ENCODE data around the gene GARRE1. TPM values are rescaled to one million over a fixed set of nuclear protein-coding genes. Genes with fewer than 3 reads are reported as not detected.
A peak's percentile ranks its signal among the peaks of the same experiment; 100 is the strongest.

GARRE1 gene
- polyA plus RNA-seq, 1 experiment: 18.7 TPM

DNA sequence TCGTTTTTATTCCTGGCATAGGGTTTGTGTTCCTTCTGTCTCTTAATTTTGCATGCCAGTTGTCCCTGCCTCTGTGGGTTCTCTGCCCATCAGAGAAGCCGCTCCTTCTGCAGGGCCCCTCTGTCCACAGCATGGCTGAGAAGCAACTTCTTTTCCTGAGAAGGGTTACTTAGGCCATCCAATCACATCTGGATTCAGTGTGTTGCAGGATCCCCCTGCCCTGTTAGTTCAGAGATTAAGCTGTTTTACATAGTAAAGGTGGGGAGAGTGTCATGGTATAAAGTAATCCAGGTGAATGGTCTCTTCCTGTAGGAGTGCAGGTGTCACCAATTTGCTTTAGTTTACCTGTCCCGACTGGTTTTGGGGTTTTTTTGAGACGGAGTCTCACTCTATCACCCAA, 22.9 kb upstream of the GARRE1 start:
- no peak for DNase-seq (ENCODE audit: low read depth)
- TF ChIP-seq, protein P1, sequence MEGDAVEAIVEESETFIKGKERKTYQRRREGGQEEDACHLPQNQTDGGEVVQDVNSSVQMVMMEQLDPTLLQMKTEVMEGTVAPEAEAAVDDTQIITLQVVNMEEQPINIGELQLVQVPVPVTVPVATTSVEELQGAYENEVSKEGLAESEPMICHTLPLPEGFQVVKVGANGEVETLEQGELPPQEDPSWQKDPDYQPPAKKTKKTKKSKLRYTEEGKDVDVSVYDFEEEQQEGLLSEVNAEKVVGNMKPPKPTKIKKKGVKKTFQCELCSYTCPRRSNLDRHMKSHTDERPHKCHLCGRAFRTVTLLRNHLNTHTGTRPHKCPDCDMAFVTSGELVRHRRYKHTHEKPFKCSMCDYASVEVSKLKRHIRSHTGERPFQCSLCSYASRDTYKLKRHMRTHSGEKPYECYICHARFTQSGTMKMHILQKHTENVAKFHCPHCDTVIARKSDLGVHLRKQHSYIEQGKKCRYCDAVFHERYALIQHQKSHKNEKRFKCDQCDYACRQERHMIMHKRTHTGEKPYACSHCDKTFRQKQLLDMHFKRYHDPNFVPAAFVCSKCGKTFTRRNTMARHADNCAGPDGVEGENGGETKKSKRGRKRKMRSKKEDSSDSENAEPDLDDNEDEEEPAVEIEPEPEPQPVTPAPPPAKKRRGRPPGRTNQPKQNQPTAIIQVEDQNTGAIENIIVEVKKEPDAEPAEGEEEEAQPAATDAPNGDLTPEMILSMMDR (IDR thresholded peaks at IDR 0.05; ENCODE audit: insufficient read depth, low read depth, low read length): no peak
- Histone ChIP-seq H3K4me3 (ENCODE audit: low read depth, low read length) (no peak overlapping the region), H3K27me3 (ENCODE audit: control insufficient read depth, insufficient read depth, low read length) (no peaks in the 10 kb centered on the region), H3K36me3 (ENCODE audit: control insufficient read depth, insufficient read depth, low read length) (peaks cover 9% of the 10 kb centered on the region)
- ChIA-PET POLR2A (no interaction called here), CTCF (interaction anchor here (0.6 to 1.1 kb wide), 2 partner anchors 11 to 105 kb away, joined by 3 to 4 read pairs; no protein-coding TSS in a partner anchor)

DNA sequence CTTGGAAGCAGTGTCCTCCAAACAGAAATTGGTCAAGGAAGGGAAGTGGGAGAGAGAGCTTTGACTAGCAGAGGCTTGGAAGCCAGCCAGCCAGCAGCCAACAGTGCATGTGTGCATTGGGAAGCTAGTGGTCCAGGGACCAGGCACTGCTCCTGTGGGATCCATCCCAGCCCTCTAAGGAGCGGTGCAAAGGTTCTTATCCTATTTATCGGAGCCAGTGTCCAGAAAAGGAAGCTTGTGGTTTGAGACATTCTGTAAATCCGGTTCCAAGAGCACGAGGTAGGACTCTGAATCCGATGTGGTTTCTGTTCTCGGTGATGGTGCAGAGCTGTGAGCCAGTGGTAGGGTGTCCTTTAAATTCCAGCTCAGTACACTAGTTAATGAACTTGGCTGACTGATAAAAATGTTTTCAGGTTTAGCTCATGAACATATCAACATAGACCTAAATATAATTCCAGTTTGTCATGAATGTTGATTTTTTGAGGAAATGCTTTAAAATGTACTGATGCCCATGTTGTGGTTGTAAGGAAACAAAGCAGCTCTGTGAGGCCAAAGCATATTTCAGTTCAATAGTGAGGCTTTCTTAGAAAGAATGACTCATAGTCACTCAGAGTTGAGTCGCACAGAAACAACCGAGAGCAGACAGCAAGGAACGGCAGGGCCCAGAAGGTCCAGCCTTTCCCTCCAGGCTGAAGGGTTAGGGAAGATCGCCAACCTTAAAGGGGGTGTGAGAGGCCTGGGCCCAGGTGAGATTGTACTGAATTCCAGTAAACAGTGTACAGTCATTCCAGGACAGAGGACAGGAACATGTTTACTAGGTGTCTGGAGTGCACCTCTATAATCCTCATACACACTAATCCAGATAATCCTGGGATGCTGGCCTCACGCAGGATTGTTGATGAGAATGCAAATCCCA, 21.5 kb upstream of the GARRE1 start:
- H3K4me3 ChIP-seq (ENCODE audit: low read depth, low read length): no peak overlapping the region
- POLR2A ChIA-PET: interaction anchor here (0.5 to 0.6 kb wide), 2 partner anchors 13 to 252 kb away, joined by 3 to 4 read pairs; no protein-coding TSS in a partner anchor
- CTCF ChIA-PET: interaction anchor here (0.6 to 1.2 kb wide), 4 partner anchors 13 to 113 kb away, joined by 3 to 8 read pairs (median 4); no protein-coding TSS in a partner anchor
- H3K27me3 ChIP-seq (ENCODE audit: control insufficient read depth, insufficient read depth, low read length): no peaks in the 10 kb centered on the region
- TF ChIP-seq, protein P1 (IDR thresholded peaks at IDR 0.05; ENCODE audit: insufficient read depth, low read depth, low read length): no peak
- peak; percentile 89 for DNase-seq (ENCODE audit: low read depth)
- peaks cover 9% of the 10 kb centered on the region for H3K36me3 ChIP-seq (ENCODE audit: control insufficient read depth, insufficient read depth, low read length)

DNA sequence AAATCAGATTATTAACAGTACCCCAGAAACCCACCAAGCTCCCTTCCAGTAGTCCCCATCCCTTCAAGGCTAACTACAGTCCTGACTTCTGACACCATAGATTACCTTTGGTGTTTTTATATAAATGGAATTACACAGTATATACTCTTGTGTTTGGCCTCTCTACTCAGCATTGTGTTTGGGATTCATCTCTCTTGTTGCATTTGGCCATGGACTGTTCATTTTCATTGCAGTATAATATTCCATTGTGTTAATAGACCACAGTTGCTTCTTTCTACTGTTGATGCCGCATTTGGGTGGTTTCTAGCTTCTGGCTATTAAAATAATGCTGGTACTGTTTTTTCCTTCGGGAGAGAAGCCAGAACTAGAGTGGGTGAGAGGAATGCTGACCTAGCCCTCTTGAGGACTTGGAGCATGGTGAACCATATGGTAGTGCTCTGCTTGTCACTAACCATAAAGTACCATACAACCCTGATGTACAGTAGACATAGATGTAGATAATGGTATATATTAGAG, 18.9 kb upstream of the GARRE1 start:
- peaks cover 4% of the 10 kb centered on the region for H3K36me3 ChIP-seq (ENCODE audit: control insufficient read depth, insufficient read depth, low read length)
- TF ChIP-seq, protein P1 (IDR thresholded peaks at IDR 0.05; ENCODE audit: insufficient read depth, low read depth, low read length): no peak
- no peak for DNase-seq (ENCODE audit: low read depth)
- no peak overlapping the region for H3K4me3 ChIP-seq (ENCODE audit: low read depth, low read length)
- no peaks in the 10 kb centered on the region for H3K27me3 ChIP-seq (ENCODE audit: control insufficient read depth, insufficient read depth, low read length)
- ChIA-PET POLR2A (no interaction called here), CTCF (interaction anchor here (1.0 to 1.8 kb wide), 4 partner anchors 13 to 101 kb away, joined by 3 to 4 read pairs (median 4); no protein-coding TSS in a partner anchor)

DNA sequence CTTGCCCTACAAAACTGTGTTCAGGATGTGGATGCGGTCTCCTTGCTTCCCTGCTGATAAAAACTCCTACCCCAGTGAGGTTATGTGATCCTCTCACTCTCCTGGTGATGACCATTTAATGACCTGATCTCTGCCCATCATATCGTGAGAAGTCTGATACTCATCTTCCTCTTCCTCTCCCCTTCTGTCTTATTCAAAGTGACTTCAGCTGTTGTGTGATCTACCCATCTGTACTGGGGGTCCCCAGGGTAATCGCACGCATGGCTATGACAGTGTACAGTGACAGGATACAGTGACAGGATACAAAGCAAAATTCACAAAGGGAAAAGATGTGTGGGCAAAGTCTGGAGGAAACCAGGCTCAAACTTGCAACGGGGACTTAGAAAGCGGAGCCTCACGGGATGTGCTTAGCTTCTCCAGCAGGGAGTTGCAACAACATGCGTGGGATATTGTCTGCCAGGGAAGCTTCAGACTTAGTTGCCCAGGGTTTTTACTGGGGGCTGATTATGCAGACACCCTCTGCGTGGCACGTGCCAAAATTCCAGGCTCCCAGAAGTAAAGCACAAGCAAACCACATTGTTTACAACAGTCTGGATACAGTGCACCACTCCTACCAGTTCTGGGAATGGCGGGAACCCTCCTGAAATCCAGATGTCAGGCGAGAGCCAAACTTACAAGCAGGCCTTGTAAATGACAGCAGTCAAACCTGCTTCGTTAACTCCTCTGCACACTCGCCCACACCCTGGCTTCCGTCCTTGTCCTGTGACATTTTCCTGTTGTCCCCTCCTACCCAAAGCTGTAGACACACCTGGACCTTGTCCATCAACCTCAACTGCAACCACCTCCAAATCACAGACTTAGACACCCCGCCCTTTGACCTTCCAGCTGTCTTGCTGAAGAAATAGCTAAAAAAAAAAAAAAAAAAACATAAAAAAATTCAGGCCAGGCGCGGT, 18.0 kb upstream of the GARRE1 start:
- ChIA-PET POLR2A (interaction anchor here (0.6 kb wide), 1 partner anchor 60 kb away, joined by 3 read pairs; no protein-coding TSS in a partner anchor), CTCF (interaction anchor here (0.6 to 1.8 kb wide), 6 partner anchors 13 to 110 kb away, joined by 3 to 4 read pairs (median 4); no protein-coding TSS in a partner anchor)
- TF ChIP-seq, protein P1 (IDR thresholded peaks at IDR 0.05; ENCODE audit: insufficient read depth, low read depth, low read length): 0 out of 2 replicates have a peak, but pooled peaks have one; percentile 6
- peak; percentile 80 for DNase-seq (ENCODE audit: low read depth)
- Histone ChIP-seq H3K27me3 (ENCODE audit: control insufficient read depth, insufficient read depth, low read length) (no peaks in the 10 kb centered on the region), H3K4me3 (ENCODE audit: low read depth, low read length) (no peak overlapping the region), H3K36me3 (ENCODE audit: control insufficient read depth, insufficient read depth, low read length) (peaks cover under 1% of the 10 kb centered on the region; the same call in 1 of the 2 replicates)

Measured in BJ (cell line).